ENCODE results near the gene PIGO.

The PIGO gene

GRCh38 chr9:35107297-35108290 is 11.2 kb upstream of the PIGO start:
- ATAC-seq, result no peak
- TF ChIP-seq SNAI2 (CRISPR knock-in tag; IDR thresholded peaks at IDR 0.05), result no peak

GRCh38 chr9:35106343-35106730 is 9.9 kb upstream of the PIGO start:
- no peak for TF ChIP-seq ZNF70 (CRISPR knock-in tag; IDR thresholded peaks at IDR 0.05)
- TF ChIP-seq CSRNP3 (CRISPR knock-in tag; IDR thresholded peaks at IDR 0.05), result no peak
- TF ChIP-seq OSR1 (CRISPR knock-in tag; IDR thresholded peaks at IDR 0.05), result no peak
- TF ChIP-seq PPARA (CRISPR knock-in tag; IDR thresholded peaks at IDR 0.05; ENCODE audit: borderline replicate concordance), result no peak
- no peak for TF ChIP-seq ISL1 (CRISPR knock-in tag; IDR thresholded peaks at IDR 0.05)
- TF ChIP-seq, protein P1, sequence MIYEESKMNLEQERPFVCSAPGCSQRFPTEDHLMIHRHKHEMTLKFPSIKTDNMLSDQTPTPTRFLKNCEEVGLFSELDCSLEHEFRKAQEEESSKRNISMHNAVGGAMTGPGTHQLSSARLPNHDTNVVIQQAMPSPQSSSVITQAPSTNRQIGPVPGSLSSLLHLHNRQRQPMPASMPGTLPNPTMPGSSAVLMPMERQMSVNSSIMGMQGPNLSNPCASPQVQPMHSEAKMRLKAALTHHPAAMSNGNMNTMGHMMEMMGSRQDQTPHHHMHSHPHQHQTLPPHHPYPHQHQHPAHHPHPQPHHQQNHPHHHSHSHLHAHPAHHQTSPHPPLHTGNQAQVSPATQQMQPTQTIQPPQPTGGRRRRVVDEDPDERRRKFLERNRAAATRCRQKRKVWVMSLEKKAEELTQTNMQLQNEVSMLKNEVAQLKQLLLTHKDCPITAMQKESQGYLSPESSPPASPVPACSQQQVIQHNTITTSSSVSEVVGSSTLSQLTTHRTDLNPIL (CRISPR knock-in tag; IDR thresholded peaks at IDR 0.05; ENCODE audit: low read depth), result no peak
- no peak for TF ChIP-seq RARB (CRISPR knock-in tag; IDR thresholded peaks at IDR 0.05)
- TF ChIP-seq BACH2 (CRISPR knock-in tag; IDR thresholded peaks at IDR 0.05; ENCODE audit: borderline replicate concordance), result no peak
- no peak for TF ChIP-seq ZNF8 (CRISPR knock-in tag; IDR thresholded peaks at IDR 0.05)
- TF ChIP-seq ZC3H10 (CRISPR knock-in tag; IDR thresholded peaks at IDR 0.05), result no peak
- TF ChIP-seq, protein P2, sequence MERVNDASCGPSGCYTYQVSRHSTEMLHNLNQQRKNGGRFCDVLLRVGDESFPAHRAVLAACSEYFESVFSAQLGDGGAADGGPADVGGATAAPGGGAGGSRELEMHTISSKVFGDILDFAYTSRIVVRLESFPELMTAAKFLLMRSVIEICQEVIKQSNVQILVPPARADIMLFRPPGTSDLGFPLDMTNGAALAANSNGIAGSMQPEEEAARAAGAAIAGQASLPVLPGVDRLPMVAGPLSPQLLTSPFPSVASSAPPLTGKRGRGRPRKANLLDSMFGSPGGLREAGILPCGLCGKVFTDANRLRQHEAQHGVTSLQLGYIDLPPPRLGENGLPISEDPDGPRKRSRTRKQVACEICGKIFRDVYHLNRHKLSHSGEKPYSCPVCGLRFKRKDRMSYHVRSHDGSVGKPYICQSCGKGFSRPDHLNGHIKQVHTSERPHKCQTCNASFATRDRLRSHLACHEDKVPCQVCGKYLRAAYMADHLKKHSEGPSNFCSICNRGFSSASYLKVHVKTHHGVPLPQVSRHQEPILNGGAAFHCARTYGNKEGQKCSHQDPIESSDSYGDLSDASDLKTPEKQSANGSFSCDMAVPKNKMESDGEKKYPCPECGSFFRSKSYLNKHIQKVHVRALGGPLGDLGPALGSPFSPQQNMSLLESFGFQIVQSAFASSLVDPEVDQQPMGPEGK (CRISPR knock-in tag; IDR thresholded peaks at IDR 0.05; ENCODE audit: borderline replicate concordance), result no peak
- no peak for TF ChIP-seq CSDC2 (CRISPR knock-in tag; IDR thresholded peaks at IDR 0.05)
- TF ChIP-seq SNAI2 (CRISPR knock-in tag; IDR thresholded peaks at IDR 0.05), result no peak
- no peak for TF ChIP-seq TSHZ2 (CRISPR knock-in tag; IDR thresholded peaks at IDR 0.05)
- TF ChIP-seq ZFP30 (CRISPR knock-in tag; IDR thresholded peaks at IDR 0.05), result no peak
- no peak for ATAC-seq

- TF ChIP-seq POU6F1 (CRISPR knock-in tag; IDR thresholded peaks at IDR 0.05; ENCODE audit: borderline replicate concordance, low read depth), result no peak
- TF ChIP-seq ZNF8 (CRISPR knock-in tag; IDR thresholded peaks at IDR 0.05), result no peak
- TF ChIP-seq BACH2 (CRISPR knock-in tag; IDR thresholded peaks at IDR 0.05; ENCODE audit: borderline replicate concordance), result no peak
- TF ChIP-seq ZNF565 (CRISPR knock-in tag; conservative IDR thresholded peaks at IDR 0.05; ENCODE audit: low read depth), result no peak
- TF ChIP-seq ISL1 (CRISPR knock-in tag; IDR thresholded peaks at IDR 0.05), result no peak
- TF ChIP-seq CSDC2 (CRISPR knock-in tag; IDR thresholded peaks at IDR 0.05), result no peak
- no peak for TF ChIP-seq ESRRG (CRISPR knock-in tag; IDR thresholded peaks at IDR 0.05)
- no peak for TF ChIP-seq CSRNP3 (CRISPR knock-in tag; IDR thresholded peaks at IDR 0.05)
- ATAC-seq, result no peak
Measured at GRCh38 chr9:35105571-35106342, 9.4 kb upstream of the PIGO start.
